Neural progenitor cell (in vitro differentiated cells): ENCODE measurements around the gene MCRIP1. TPM values are rescaled to one million over a fixed set of nuclear protein-coding genes. Genes with fewer than 3 reads are reported as not detected.

Experiments used
- DNase-seq: peaks from one replicate; pipeline ENCODE4 v3.0.0-alpha.2; 2016; ENCODE audit warnings: low spot score
- H2AFZ ChIP-seq: fragments of 200-600 bp; sonication (generic); replicated peaks from 2 replicates; pipeline ENCODE4 v1.6.1; 2016; ENCODE audit warnings: antibody characterized with exemption
- H3F3A ChIP-seq: fragments of 200-600 bp; sonication (generic); 2 replicates; pipeline ENCODE4 v1.6.1; 2016; ENCODE audit warnings: antibody characterized with exemption, low read depth
- H3K27ac ChIP-seq: fragments of 200-600 bp; sonication (generic); 2 replicates; pipeline ENCODE4 v1.5.1; 2016; ENCODE audit warnings: mild to moderate bottlenecking
- H3K27me3 ChIP-seq: fragments of 200-600 bp; sonication (generic); 2 replicates; pipeline ENCODE4 v1.6.1; 2016; ENCODE audit warnings: mild to moderate bottlenecking, moderate library complexity
- H3K36me3 ChIP-seq: fragments of 200-600 bp; sonication (generic); 2 replicates; pipeline ENCODE4 v1.5.1; 2016
- H3K4me1 ChIP-seq: fragments of 200-600 bp; sonication (generic); 2 replicates; pipeline ENCODE4 v1.6.1; 2016; ENCODE audit warnings: mixed run types
- H3K4me2 ChIP-seq: fragments of 200-600 bp; sonication (generic); 2 replicates; pipeline ENCODE4 v1.6.1; 2016
- H3K4me3 ChIP-seq: fragments of 200-600 bp; sonication (generic); 2 replicates; pipeline ENCODE4 v1.5.1; 2016
- H3K79me2 ChIP-seq: fragments of 200-600 bp; sonication (generic); 2 replicates; pipeline ENCODE4 v1.6.1; 2016; ENCODE audit warnings: low read depth
- H3K9ac ChIP-seq: fragments of 200-600 bp; sonication (generic); 2 replicates; pipeline ENCODE4 v1.6.1; 2016
- H3K9me3 ChIP-seq: fragments of 200-600 bp; sonication (generic); 2 replicates; pipeline ENCODE4 v1.5.1; 2016; ENCODE audit warnings: low read depth
- H4K20me1 ChIP-seq: fragments of 200-600 bp; sonication (generic); 2 replicates; pipeline ENCODE4 v1.6.1; 2016; ENCODE audit warnings: low read depth
- H3K27ac Mint-ChIP-seq: 3 replicates; pipeline ENCODE4 v1.8.0; 2021; ENCODE audit warnings: mixed read lengths
- H3K27me3 Mint-ChIP-seq: 2 replicates; pipeline ENCODE4 v1.8.0; 2022; ENCODE audit warnings: low read depth, mild to moderate bottlenecking, inconsistent platforms, moderate library complexity, mixed read lengths; ENCODE audit not compliant: insufficient read depth
- H3K36me3 Mint-ChIP-seq: 3 replicates; pipeline ENCODE4 v1.8.0; 2021; ENCODE audit warnings: mixed read lengths
- H3K4me1 Mint-ChIP-seq: 3 replicates; pipeline ENCODE4 v1.8.0; 2021; ENCODE audit warnings: mixed read lengths
- H3K4me3 Mint-ChIP-seq: 3 replicates; pipeline ENCODE4 v1.8.0; 2021; ENCODE audit warnings: mild to moderate bottlenecking, moderate library complexity, mixed read lengths
- H3K9me3 Mint-ChIP-seq: 3 replicates; pipeline ENCODE4 v1.8.0; 2020; ENCODE audit warnings: mixed read lengths
- EZH2 ChIP-seq: fragments of 200-600 bp; sonication (generic); IDR thresholded peaks from 2 replicates; pipeline ENCODE4 v1.6.1; 2017; ENCODE audit warnings: antibody characterized with exemption, mild to moderate bottlenecking, moderate library complexity
- EZH2phosphoT487 ChIP-seq: fragments of 200-600 bp; sonication (generic); IDR thresholded peaks from 2 replicates; pipeline ENCODE4 v1.6.1; 2017; ENCODE audit warnings: antibody characterized with exemption
- total RNA-seq: library from RNA; depleted of rRNA; stranded (reverse); fragments of >200 nt; gene quantifications from 2 replicates; pipeline ENCODE4 v1.2.3, GENCODE V29; 2015; ENCODE audit warnings: low replicate concordance
- TF ChIP-seq, protein P1 (sequence below): fragments of 200-600 bp; sonication (generic); IDR thresholded peaks from 2 replicates; pipeline ENCODE4 v1.5.1; 2017; ENCODE audit warnings: antibody characterized with exemption, mild to moderate bottlenecking

MCRIP1 gene
- total RNA-seq, 1 donor from 2014 or later = 45.6 TPM

DNA sequence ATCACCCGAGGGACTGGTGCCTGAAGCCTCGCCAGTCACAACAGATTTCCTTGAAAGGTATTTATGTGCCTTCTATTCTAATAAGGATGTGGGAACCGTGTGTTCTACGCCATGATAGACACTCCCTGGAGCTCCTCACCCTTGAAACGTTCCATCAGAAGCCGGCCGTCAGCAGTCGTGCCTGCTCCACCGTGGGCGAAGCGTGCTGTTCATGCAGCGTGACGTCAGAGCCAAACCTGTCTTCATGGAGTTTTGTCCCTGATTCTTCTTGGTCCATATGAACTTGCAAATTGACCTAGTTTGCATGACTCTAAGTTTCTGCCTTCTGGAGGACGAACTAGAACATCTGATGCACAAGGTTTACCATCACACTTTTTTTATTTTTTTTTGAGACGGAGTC lies 6.2 kb upstream of the MCRIP1 start:
- TF ChIP-seq, protein P1, sequence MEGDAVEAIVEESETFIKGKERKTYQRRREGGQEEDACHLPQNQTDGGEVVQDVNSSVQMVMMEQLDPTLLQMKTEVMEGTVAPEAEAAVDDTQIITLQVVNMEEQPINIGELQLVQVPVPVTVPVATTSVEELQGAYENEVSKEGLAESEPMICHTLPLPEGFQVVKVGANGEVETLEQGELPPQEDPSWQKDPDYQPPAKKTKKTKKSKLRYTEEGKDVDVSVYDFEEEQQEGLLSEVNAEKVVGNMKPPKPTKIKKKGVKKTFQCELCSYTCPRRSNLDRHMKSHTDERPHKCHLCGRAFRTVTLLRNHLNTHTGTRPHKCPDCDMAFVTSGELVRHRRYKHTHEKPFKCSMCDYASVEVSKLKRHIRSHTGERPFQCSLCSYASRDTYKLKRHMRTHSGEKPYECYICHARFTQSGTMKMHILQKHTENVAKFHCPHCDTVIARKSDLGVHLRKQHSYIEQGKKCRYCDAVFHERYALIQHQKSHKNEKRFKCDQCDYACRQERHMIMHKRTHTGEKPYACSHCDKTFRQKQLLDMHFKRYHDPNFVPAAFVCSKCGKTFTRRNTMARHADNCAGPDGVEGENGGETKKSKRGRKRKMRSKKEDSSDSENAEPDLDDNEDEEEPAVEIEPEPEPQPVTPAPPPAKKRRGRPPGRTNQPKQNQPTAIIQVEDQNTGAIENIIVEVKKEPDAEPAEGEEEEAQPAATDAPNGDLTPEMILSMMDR = no peak
- TF ChIP-seq EZH2phosphoT487 = no peak
- TF ChIP-seq EZH2 = no peak
- H4K20me1 ChIP-seq = no peaks in the 10 kb centered on the region
- no peaks in the 10 kb centered on the region for H3K4me1 Mint-ChIP-seq
- peaks cover 7% of the 10 kb centered on the region for H3K27me3 Mint-ChIP-seq
- H3K9ac ChIP-seq = no peak overlapping the region
- no peaks in the 10 kb centered on the region for H3K9me3 ChIP-seq
- peaks cover 8% of the 10 kb centered on the region for H3K79me2 ChIP-seq
- peaks cover 11% of the 10 kb centered on the region for H3F3A ChIP-seq
- no peaks in the 10 kb centered on the region for H3K4me1 ChIP-seq
- peaks cover 3% of the 10 kb centered on the region for H3K36me3 Mint-ChIP-seq
- no peak overlapping the region for H2AFZ ChIP-seq
- H3K4me3 ChIP-seq = no peak overlapping the region
- DNase-seq = no peak
- H3K36me3 ChIP-seq = no peaks in the 10 kb centered on the region
- no peak overlapping the region for H3K27ac Mint-ChIP-seq
- no peak overlapping the region for H3K4me3 Mint-ChIP-seq
- no peaks in the 10 kb centered on the region for H3K27me3 ChIP-seq
- no peak overlapping the region for H3K27ac ChIP-seq
- no peaks in the 10 kb centered on the region for H3K9me3 Mint-ChIP-seq
- no peak overlapping the region for H3K4me2 ChIP-seq

DNA sequence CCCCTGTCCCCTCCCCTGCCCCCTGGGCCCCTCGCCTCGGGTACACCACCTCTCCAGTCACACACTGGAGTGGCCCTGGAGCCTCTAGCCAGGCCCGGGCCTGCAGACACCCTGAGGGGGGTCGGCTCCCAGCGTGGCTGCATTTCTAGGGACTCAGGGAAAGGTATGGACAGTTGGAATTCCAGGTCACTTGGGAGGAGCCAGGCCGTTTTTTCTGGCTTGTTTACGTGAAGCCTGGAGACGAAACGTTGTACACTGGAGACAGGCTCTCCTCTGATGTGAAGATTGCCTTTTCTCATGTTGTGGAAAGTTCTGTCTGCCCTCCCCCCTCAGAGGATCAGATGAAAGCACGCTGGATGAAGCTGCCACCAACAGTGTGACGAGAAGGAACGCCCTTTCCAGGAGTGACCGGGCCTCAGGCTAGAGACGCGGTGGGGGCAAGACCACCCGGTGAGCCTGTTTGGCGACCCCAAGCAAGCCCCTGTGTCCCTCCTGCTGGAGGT lies 5.7 kb upstream of the MCRIP1 start:
- no peak for DNase-seq
- TF ChIP-seq, protein P1 = no peak
- TF ChIP-seq EZH2phosphoT487 = no peak
- TF ChIP-seq EZH2 = no peak
- peaks cover 3% of the 10 kb centered on the region for H3K36me3 Mint-ChIP-seq
- peaks cover under 1% of the 10 kb centered on the region for H3K4me1 Mint-ChIP-seq
- H3K27me3 Mint-ChIP-seq = peaks cover 7% of the 10 kb centered on the region
- Histone ChIP-seq H3K9me3 (no peaks in the 10 kb centered on the region), H3K4me1 (peaks cover 5% of the 10 kb centered on the region), H3K27me3 (no peaks in the 10 kb centered on the region), H3K79me2 (peaks cover 13% of the 10 kb centered on the region), H3K4me2 (no peak overlapping the region), H3K4me3 (no peak overlapping the region), H3F3A (peaks cover 11% of the 10 kb centered on the region), H2AFZ (no peak overlapping the region), H4K20me1 (no peaks in the 10 kb centered on the region), H3K9ac (no peak overlapping the region), H3K27ac (no peak overlapping the region), H3K36me3 (no peaks in the 10 kb centered on the region)
- no peak overlapping the region for H3K4me3 Mint-ChIP-seq
- H3K9me3 Mint-ChIP-seq = no peaks in the 10 kb centered on the region
- H3K27ac Mint-ChIP-seq = no peak overlapping the region

DNA sequence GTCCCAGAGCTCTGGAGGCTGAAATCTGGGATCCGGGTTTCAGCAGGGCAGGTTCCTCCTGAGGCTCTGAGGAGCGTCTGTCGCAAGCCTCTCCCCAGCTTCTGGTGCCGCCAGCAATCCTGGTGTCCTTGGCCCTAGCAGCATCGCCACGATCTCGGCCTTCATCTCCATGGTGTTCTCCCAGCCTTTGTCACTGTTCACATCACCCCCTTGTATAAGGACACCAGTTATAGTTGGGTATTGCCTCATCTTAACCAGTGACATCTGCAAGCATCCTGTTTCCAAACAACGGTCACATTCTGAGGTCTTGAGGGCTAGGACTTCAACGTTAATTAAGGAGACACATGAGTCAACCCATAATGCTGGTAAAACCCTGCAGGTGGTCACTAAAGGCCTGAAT lies 4.5 kb upstream of the MCRIP1 start:
- Histone ChIP-seq H2AFZ (no peak overlapping the region), H4K20me1 (no peaks in the 10 kb centered on the region), H3F3A (peaks cover 13% of the 10 kb centered on the region), H3K36me3 (no peaks in the 10 kb centered on the region), H3K9ac (no peak overlapping the region), H3K27ac (no peak overlapping the region), H3K4me2 (no peak overlapping the region), H3K4me1 (peaks cover 6% of the 10 kb centered on the region), H3K79me2 (peaks cover 20% of the 10 kb centered on the region), H3K4me3 (no peak overlapping the region), H3K9me3 (no peaks in the 10 kb centered on the region), H3K27me3 (no peaks in the 10 kb centered on the region)
- H3K4me1 Mint-ChIP-seq = peaks cover 3% of the 10 kb centered on the region
- no peaks in the 10 kb centered on the region for H3K36me3 Mint-ChIP-seq
- H3K27me3 Mint-ChIP-seq = peaks cover 7% of the 10 kb centered on the region
- no peaks in the 10 kb centered on the region for H3K9me3 Mint-ChIP-seq
- TF ChIP-seq EZH2phosphoT487 = no peak
- TF ChIP-seq, protein P1 = no peak
- no peak for TF ChIP-seq EZH2
- no peak for DNase-seq
- H3K4me3 Mint-ChIP-seq = no peak overlapping the region
- H3K27ac Mint-ChIP-seq = no peak overlapping the region
